Ovary (tissue), 3 donors: Measurements from ENCODE around the gene PEX14.

ENCODE experiments used
- CTCF ChIP-seq, 3 donors: fragments of 450-650 bp in 2 of 3; fragments of 200-600 bp in 1 of 3; IDR thresholded peaks; one replicate each; pipeline versions ENCODE4 v1.5.1 to v1.8.0; 2016 to 2022; ENCODE audit warnings: antibody characterized with exemption in 3 of 3, mild to moderate bottlenecking in 1 of 3
- EP300 ChIP-seq: sonication (generic); formaldehyde crosslinking; IDR thresholded peaks from one replicate; pipeline ENCODE4 v1.6.1; 2017; ENCODE audit warnings: antibody characterized with exemption
- donor health status: DM: no; HTN: no; CAD: no.

- TF ChIP-seq CTCF (IDR thresholded peaks at IDR 0.05) (no peak), EP300 (no peak)
Observed at GRCh38 chr1:10520497-10520896, 45.7 kb downstream of the PEX14 start.
